Sigmoid colon (tissue), 7 donors: ENCODE results near the gene KIF21A. TPM values are rescaled to one million over a fixed set of nuclear protein-coding genes. Genes with fewer than 3 reads are reported as not detected.

Experiments used
- DNase-seq: peaks from one replicate; pipeline ENCODE4 v3.0.0-alpha.2; 2019
- H3K27ac ChIP-seq, 4 donors: fragments of 200-600 bp; sonication (generic); one replicate each; pipeline ENCODE4 v1.5.1; 2016 to 2019; ENCODE audit warnings: mild to moderate bottlenecking in 1 of 4
- H3K27me3 ChIP-seq, 3 donors: fragments of 200-600 bp; sonication (generic); one replicate each; pipeline ENCODE4 v1.5.1; 2019; ENCODE audit warnings: mild to moderate bottlenecking in 1 of 3
- H3K36me3 ChIP-seq, 4 donors: fragments of 200-600 bp; sonication (generic); one replicate each; pipeline ENCODE4 v1.5.1; 2016 to 2019
- H3K4me1 ChIP-seq, 4 donors: fragments of 200-600 bp; sonication (generic); one replicate each; pipeline ENCODE4 v1.5.1; 2017 to 2019
- H3K4me3 ChIP-seq, 4 donors: fragments of 200-600 bp; sonication (generic); one replicate each; pipeline ENCODE4 v1.5.1; 2017 to 2019; ENCODE audit warnings: mild to moderate bottlenecking in 2 of 4, moderate library complexity in 1 of 4
- H3K9me3 ChIP-seq, 4 donors: fragments of 200-600 bp in 3 of 4; sonication (generic) in 3 of 4; one replicate each; pipeline versions ENCODE4 v1.5.1 to v1.6.1; 2013 to 2019
- CTCF ChIP-seq, 4 experiments: fragments of 450-650 bp in 3 of 4; fragments of 200-600 bp in 1 of 4; IDR thresholded peaks; one replicate each; pipeline ENCODE4 v1.5.1; 2016 to 2019; ENCODE audit warnings: antibody characterized with exemption in 4 of 4, mild to moderate bottlenecking in 3 of 4, moderate library complexity in 2 of 4
- EP300 ChIP-seq, 4 donors: sonication (generic); formaldehyde crosslinking; IDR thresholded peaks; one replicate each; pipeline ENCODE4 v1.6.1; 2017; ENCODE audit warnings: antibody characterized with exemption in 4 of 4
- POLR2A ChIP-seq, 2 donors: fragments of 450-650 bp; IDR thresholded peaks; one replicate each; pipeline ENCODE4 v1.6.1; 2016; ENCODE audit warnings: antibody characterized with exemption in 2 of 2, mild to moderate bottlenecking in 2 of 2, moderate library complexity in 2 of 2
- POLR2AphosphoS5 ChIP-seq, 4 donors: sonication (generic); formaldehyde crosslinking; IDR thresholded peaks; one replicate each; pipeline ENCODE4 v1.6.1; 2017; ENCODE audit warnings: antibody characterized with exemption in 4 of 4
- WGBS, 2 donors: extraction: QIAGEN DNeasy Blood & Tissue Kit; methylation state at CpG; one replicate each; pipeline ENCODE4 v1.1.7; 2013; 5-methylcytosine and 5-hydroxymethylcytosine counted together
- intact Hi-C: fragments of 100-400 bp; cut with DNase I; formaldehyde crosslinking; loops from one replicate; pipeline ENCODE4 v1.15.1; 2023
- polyA plus RNA-seq, 3 donors: library from polyadenylated mRNA; stranded (reverse); fragments of 200-250 nt; gene quantifications; one replicate each; pipeline ENCODE4 v1.2.3, GENCODE V29; 2013
- total RNA-seq, 4 donors: library from RNA; depleted of rRNA; stranded (reverse); fragments of >200 nt; gene quantifications; one replicate each; pipeline ENCODE4 v1.1.0, GENCODE V29; 2016
- donor health status: healthy with polysubstance abuse.
- donor health status: Bipolar disorder and iron deficiency.
- donor health status: healthy.

Gene KIF21A
- total and polyA plus RNA-seq, 7 donors, result 9.3 to 23.9 (median 16.9) TPM

GRCh38 chr12:39292125-39292630 lies 150.7 kb downstream of the KIF21A start:
- Histone ChIP-seq H3K36me3 (no peaks in the 10 kb centered on the region), H3K9me3 (no peaks in the 10 kb centered on the region), H3K4me3 (no peak overlapping the region), H3K27ac (no peak overlapping the region), H3K4me1 (no peaks in the 10 kb centered on the region), H3K27me3 (no peaks in the 10 kb centered on the region)
- WGBS, 2 donors, result 22 to 53% methylated on average over 1 of the region's 1 CpG
- no peak for TF ChIP-seq EP300 (IDR thresholded peaks at IDR 0.05)
- TF ChIP-seq CTCF (IDR thresholded peaks at IDR 0.05), result no peak
- no peak for TF ChIP-seq POLR2A (IDR thresholded peaks at IDR 0.05)
- no peak for TF ChIP-seq POLR2AphosphoS5 (IDR thresholded peaks at IDR 0.05)
- intact Hi-C loops, result no loop called here
- no peak for DNase-seq

GRCh38 chr12:39287817-39288216 lies 155.1 kb downstream of the KIF21A start:
- H3K4me1 ChIP-seq, result no peaks in the 10 kb centered on the region
- 60 to 79% methylated on average over 2 of the region's 2 CpGs for WGBS, 2 donors
- no peak overlapping the region for H3K4me3 ChIP-seq
- no peaks in the 10 kb centered on the region for H3K9me3 ChIP-seq
- H3K27ac ChIP-seq, result no peak overlapping the region
- intact Hi-C loops, result no loop called here
- H3K27me3 ChIP-seq, result no peaks in the 10 kb centered on the region
- no peak for DNase-seq
- no peak for TF ChIP-seq EP300 (IDR thresholded peaks at IDR 0.05)
- TF ChIP-seq POLR2AphosphoS5 (IDR thresholded peaks at IDR 0.05), result no peak
- H3K36me3 ChIP-seq, result no peaks in the 10 kb centered on the region

GRCh38 chr12:39287409-39287808 lies 155.5 kb downstream of the KIF21A start:
- Histone ChIP-seq H3K4me3 (no peak overlapping the region), H3K27me3 (no peaks in the 10 kb centered on the region), H3K9me3 (no peaks in the 10 kb centered on the region), H3K27ac (no peak overlapping the region), H3K36me3 (no peaks in the 10 kb centered on the region), H3K4me1 (no peaks in the 10 kb centered on the region)
- TF ChIP-seq EP300 (IDR thresholded peaks at IDR 0.05) (no peak), CTCF (IDR thresholded peaks at IDR 0.05) (no peak), POLR2A (IDR thresholded peaks at IDR 0.05) (no peak), POLR2AphosphoS5 (IDR thresholded peaks at IDR 0.05) (no peak)
- 71 to 84% methylated on average over 4 of the region's 4 CpGs for WGBS, 2 donors
- intact Hi-C loops, result no loop called here
- DNase-seq, result no peak

- no peaks in the 10 kb centered on the region for H3K36me3 ChIP-seq
- intact Hi-C loops, result no loop called here
Measured at GRCh38 chr12:39278426-39278825, 164.5 kb downstream of the KIF21A start.

GRCh38 chr12:39277416-39277815 lies 165.5 kb downstream of the KIF21A start:
- Histone ChIP-seq H3K4me3 (no peak overlapping the region), H3K36me3 (no peaks in the 10 kb centered on the region), H3K27me3 (no peaks in the 10 kb centered on the region), H3K27ac (no peak overlapping the region), H3K4me1 (no peaks in the 10 kb centered on the region), H3K9me3 (no peaks in the 10 kb centered on the region)
- TF ChIP-seq POLR2AphosphoS5 (IDR thresholded peaks at IDR 0.05) (no peak), POLR2A (IDR thresholded peaks at IDR 0.05) (no peak), EP300 (IDR thresholded peaks at IDR 0.05) (no peak), CTCF (IDR thresholded peaks at IDR 0.05) (no peak)
- no peak for DNase-seq
- intact Hi-C loops, result no loop called here
- WGBS, 2 donors, result 88 to 96% methylated on average over 1 of the region's 1 CpG

More at GRCh38 chr12:39278426-39278825, 164.5 kb downstream of the KIF21A start:
- no peak overlapping the region for H3K27ac ChIP-seq
- H3K9me3 ChIP-seq, result no peaks in the 10 kb centered on the region
- no peak for DNase-seq
- TF ChIP-seq CTCF (IDR thresholded peaks at IDR 0.05) (no peak), POLR2A (IDR thresholded peaks at IDR 0.05) (no peak), EP300 (IDR thresholded peaks at IDR 0.05) (no peak), POLR2AphosphoS5 (IDR thresholded peaks at IDR 0.05) (no peak)
- no peak overlapping the region for H3K4me3 ChIP-seq
- H3K27me3 ChIP-seq, result no peaks in the 10 kb centered on the region
- no peaks in the 10 kb centered on the region for H3K4me1 ChIP-seq
